MCF 10A (cell line): ENCODE results near the gene MRPS23. TPM values are rescaled to one million over a fixed set of nuclear protein-coding genes. Genes with fewer than 3 reads are reported as not detected.
A peak's percentile ranks its signal among the peaks of the same experiment; 100 is the strongest.

Experiments
- BruUV-seq: library from RNA; stranded (reverse); fragments of 400-500 nt; replicated peaks from 2 replicates; lab custom pipeline; 2021; lab: Mats Ljungman, UMichigan
- CTCF ChIA-PET: fragments of 300-600 bp; sonication (Branson Sonifier 250); formaldehyde crosslinking; extraction: SDS; loops from one replicate; lab custom pipeline; 2021; ENCODE audit warnings: antibody characterized with exemption, inconsistent platforms; lab: Yijun Ruan, JAX
- POLR2A ChIA-PET: fragments of 300-600, 350-650 bp; sonication (Branson Sonifier 250); formaldehyde crosslinking; extraction: SDS; loops from one replicate; lab custom pipeline; 2020; ENCODE audit warnings: antibody characterized with exemption, inconsistent platforms; lab: Yijun Ruan, JAX
- DNase-seq: peaks from one replicate; pipeline ENCODE4 v3.0.0-alpha.2; 2018; ENCODE audit not compliant: unreplicated experiment
- H3K27ac Mint-ChIP-seq: one replicate; pipeline ENCODE4 v1.8.0; 2022; ENCODE audit warnings: mild to moderate bottlenecking, low read depth, mixed read lengths; ENCODE audit not compliant: unreplicated experiment
- H3K27me3 Mint-ChIP-seq: one replicate; pipeline ENCODE4 v1.8.0; 2022; ENCODE audit warnings: mixed read lengths; ENCODE audit not compliant: insufficient read depth, unreplicated experiment
- H3K36me3 Mint-ChIP-seq: one replicate; pipeline ENCODE4 v1.8.0; 2022; ENCODE audit warnings: mild to moderate bottlenecking, moderate library complexity, mixed read lengths; ENCODE audit not compliant: insufficient read depth, unreplicated experiment
- H3K4me1 Mint-ChIP-seq: one replicate; pipeline ENCODE4 v1.8.0; 2022; ENCODE audit warnings: mixed read lengths; ENCODE audit not compliant: insufficient read depth, unreplicated experiment
- H3K4me3 Mint-ChIP-seq: one replicate; pipeline ENCODE4 v1.8.0; 2022; ENCODE audit warnings: mild to moderate bottlenecking, moderate library complexity, mixed read lengths; ENCODE audit not compliant: unreplicated experiment
- H3K9me3 Mint-ChIP-seq: one replicate; pipeline ENCODE4 v1.8.0; 2022; ENCODE audit warnings: mixed read lengths; ENCODE audit not compliant: unreplicated experiment
- intact Hi-C: fragments of 100-400 bp; cut with micrococcal nuclease; formaldehyde crosslinking; loops from 2 replicates; pipeline ENCODE4 v1.14.1; 2022
- total RNA-seq: library from RNA; stranded (reverse); gene quantifications from 2 replicates; pipeline ENCODE4 v1.2.3, GENCODE V29; 2022
- TF ChIP-seq, protein P1 (sequence below): fragments of 200-600 bp; IDR thresholded peaks from one replicate; pipeline ENCODE4 v1.8.0; 2022; ENCODE audit warnings: antibody characterized with exemption, mild to moderate bottlenecking; ENCODE audit not compliant: unreplicated experiment

MRPS23 gene
- total RNA-seq, 1 experiment from 2014 or later: 59.3 TPM

DNA sequence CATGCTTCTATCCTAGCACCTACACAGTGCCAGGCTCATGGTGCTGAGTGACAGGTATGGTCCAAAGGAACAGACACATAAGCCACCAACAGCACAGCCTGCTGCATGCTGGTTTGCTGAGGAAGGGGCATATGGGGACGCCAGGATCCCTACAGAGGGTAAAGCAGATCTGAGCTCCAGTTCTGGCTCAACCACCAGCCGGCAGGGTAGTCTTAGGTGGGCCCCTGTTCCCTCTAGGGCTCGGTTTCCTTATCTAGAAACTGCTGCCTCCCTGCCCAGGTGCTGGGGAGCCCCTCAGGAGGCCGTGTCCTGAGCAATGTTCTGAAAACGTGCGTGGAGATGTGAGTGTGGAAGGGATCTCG, 24.2 kb upstream of the MRPS23 start:
- peaks cover 21% of the 10 kb centered on the region for H3K36me3 Mint-ChIP-seq
- no TSS peak for BruUV-seq
- intact Hi-C loops: loop anchor here (2.0 kb wide), 3 partner anchors 19 to 75 kb away; partner anchors contain the start of gene MRPS23
- H3K4me1 Mint-ChIP-seq: peaks cover 43% of the 10 kb centered on the region
- CTCF ChIA-PET: interaction anchor here (0.9 to 8.9 kb wide), 10 partner anchors 15 to 126 kb away, joined by 3 to 81 read pairs (median 8); no protein-coding TSS in a partner anchor
- H3K9me3 Mint-ChIP-seq: no peaks in the 10 kb centered on the region
- TF ChIP-seq, protein P1, sequence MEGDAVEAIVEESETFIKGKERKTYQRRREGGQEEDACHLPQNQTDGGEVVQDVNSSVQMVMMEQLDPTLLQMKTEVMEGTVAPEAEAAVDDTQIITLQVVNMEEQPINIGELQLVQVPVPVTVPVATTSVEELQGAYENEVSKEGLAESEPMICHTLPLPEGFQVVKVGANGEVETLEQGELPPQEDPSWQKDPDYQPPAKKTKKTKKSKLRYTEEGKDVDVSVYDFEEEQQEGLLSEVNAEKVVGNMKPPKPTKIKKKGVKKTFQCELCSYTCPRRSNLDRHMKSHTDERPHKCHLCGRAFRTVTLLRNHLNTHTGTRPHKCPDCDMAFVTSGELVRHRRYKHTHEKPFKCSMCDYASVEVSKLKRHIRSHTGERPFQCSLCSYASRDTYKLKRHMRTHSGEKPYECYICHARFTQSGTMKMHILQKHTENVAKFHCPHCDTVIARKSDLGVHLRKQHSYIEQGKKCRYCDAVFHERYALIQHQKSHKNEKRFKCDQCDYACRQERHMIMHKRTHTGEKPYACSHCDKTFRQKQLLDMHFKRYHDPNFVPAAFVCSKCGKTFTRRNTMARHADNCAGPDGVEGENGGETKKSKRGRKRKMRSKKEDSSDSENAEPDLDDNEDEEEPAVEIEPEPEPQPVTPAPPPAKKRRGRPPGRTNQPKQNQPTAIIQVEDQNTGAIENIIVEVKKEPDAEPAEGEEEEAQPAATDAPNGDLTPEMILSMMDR: no peak
- peak overlapping the region; percentile 67 for H3K27ac Mint-ChIP-seq
- H3K4me3 Mint-ChIP-seq: no peak overlapping the region
- POLR2A ChIA-PET: interaction anchor here (0.7 to 4.2 kb wide), 9 partner anchors 14 to 133 kb away, joined by 3 to 30 read pairs (median 11); partner anchors contain the start of genes MRPS23 and SRSF1
- no peaks in the 10 kb centered on the region for H3K27me3 Mint-ChIP-seq
- no peak for DNase-seq

GRCh38 chr17:57873261-57874057, 23.6 kb upstream of the MRPS23 start:
- DNase-seq: no peak
- H3K36me3 Mint-ChIP-seq: peaks cover 20% of the 10 kb centered on the region
- intact Hi-C loops: loop anchor here (2.0 kb wide), 3 partner anchors 19 to 75 kb away; partner anchors contain the start of gene MRPS23
- peaks cover 46% of the 10 kb centered on the region for H3K4me1 Mint-ChIP-seq
- H3K27ac Mint-ChIP-seq: peak overlapping the region; percentile 67
- TF ChIP-seq, protein P1: no peak
- H3K27me3 Mint-ChIP-seq: no peaks in the 10 kb centered on the region
- no TSS peak for BruUV-seq
- H3K4me3 Mint-ChIP-seq: no peak overlapping the region
- H3K9me3 Mint-ChIP-seq: no peaks in the 10 kb centered on the region
- ChIA-PET POLR2A (interaction anchor here (1.7 to 4.2 kb wide), 6 partner anchors 14 to 134 kb away, joined by 6 to 30 read pairs (median 12); partner anchors contain the start of genes MRPS23 and SRSF1), CTCF (interaction anchor here (1.2 to 4.3 kb wide), 5 partner anchors 15 to 126 kb away, joined by 3 to 37 read pairs (median 10); no protein-coding TSS in a partner anchor)

- TF ChIP-seq, protein P1: no peak
- no peak for DNase-seq
- Mint-ChIP-seq H3K27ac (no peak overlapping the region), H3K4me3 (no peak overlapping the region), H3K27me3 (no peaks in the 10 kb centered on the region), H3K36me3 (peaks cover 27% of the 10 kb centered on the region), H3K4me1 (peaks cover 55% of the 10 kb centered on the region), H3K9me3 (no peaks in the 10 kb centered on the region)
- ChIA-PET POLR2A (no interaction called here), CTCF (interaction anchor here (0.7 to 6.4 kb wide), 7 partner anchors 9 to 240 kb away, joined by 3 to 75 read pairs (median 4); no protein-coding TSS in a partner anchor)
- intact Hi-C loops: no loop called here
- no TSS peak for BruUV-seq
These were observed 22.7 kb upstream of the MRPS23 start for GRCh38 chr17:57872536-57872935.

DNA sequence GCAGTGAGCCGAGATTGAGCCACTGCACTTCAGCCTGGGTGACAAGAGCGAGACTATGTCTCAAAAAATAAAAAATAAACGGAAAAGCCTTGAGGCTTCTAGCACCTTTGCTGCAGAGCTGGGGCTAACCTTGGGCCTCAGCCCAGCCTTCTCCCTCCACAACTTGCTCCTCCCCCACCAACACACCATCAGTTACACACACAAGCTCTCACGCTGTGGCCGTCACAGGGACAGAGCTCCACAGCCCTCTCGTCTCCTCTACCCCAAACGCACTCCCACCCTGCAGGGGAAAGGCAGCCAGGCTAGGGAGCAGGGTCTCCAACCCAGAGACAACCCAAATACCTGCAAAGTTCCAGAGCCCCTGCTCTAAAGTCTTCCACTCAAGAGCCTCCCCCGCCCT, 22.0 kb upstream of the MRPS23 start:
- H3K27me3 Mint-ChIP-seq: no peaks in the 10 kb centered on the region
- POLR2A ChIA-PET: interaction anchor here (5.5 to 5.7 kb wide), 2 partner anchors 20 to 76 kb away, joined by 35 to 53 read pairs; partner anchors contain the start of gene MRPS23
- BruUV-seq: no TSS peak
- TF ChIP-seq, protein P1: no peak
- no peak for DNase-seq
- no peak overlapping the region for H3K27ac Mint-ChIP-seq
- intact Hi-C loops: no loop called here
- H3K4me3 Mint-ChIP-seq: no peak overlapping the region
- CTCF ChIA-PET: interaction anchor here (0.7 to 6.4 kb wide), 8 partner anchors 8 to 128 kb away, joined by 3 to 75 read pairs (median 4); no protein-coding TSS in a partner anchor
- peaks cover 27% of the 10 kb centered on the region for H3K36me3 Mint-ChIP-seq
- H3K9me3 Mint-ChIP-seq: no peaks in the 10 kb centered on the region
- peaks cover 59% of the 10 kb centered on the region for H3K4me1 Mint-ChIP-seq
